ENCODE results near the gene NAPA.

DNA sequence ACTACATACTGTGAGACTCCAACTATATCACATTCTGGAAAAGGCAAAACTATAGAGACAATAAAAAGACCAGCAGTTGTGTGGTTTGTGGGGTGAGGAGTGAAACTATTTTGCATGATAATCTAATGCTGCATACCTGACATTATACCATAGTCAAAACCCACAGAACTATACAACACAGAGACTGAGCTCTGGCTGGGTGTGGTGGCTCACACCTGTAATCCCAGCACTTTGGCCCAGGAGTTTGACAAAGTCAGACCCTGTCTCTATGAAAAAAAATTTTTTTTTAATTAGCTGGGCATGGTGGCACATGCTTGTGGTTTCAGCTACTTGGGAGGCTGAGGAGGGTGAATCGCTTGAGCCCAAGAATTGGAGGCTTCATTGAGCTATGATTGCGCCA lies 46.1 kb upstream of the NAPA start:
- TF ChIP-seq KAT2B (IDR thresholded peaks at IDR 0.05; ENCODE audit: borderline replicate concordance, low read depth, low read length), result no peak
- TF ChIP-seq MAFG (CRISPR knock-in tag; IDR thresholded peaks at IDR 0.05), result no peak
